Measurements from ENCODE around the gene PAN2.

- TF ChIP-seq EZH2 (IDR thresholded peaks at IDR 0.05; ENCODE audit: low read length, unreplicated experiment) (no peak), CTCF (conservative IDR thresholded peaks at IDR 0.05; ENCODE audit: low read depth, low read length) (no peak)
These were observed 66.2 kb downstream of the PAN2 start for GRCh38 chr12:56267443-56268071.

All from PC-3 (cell line).